GM18873 (cell line): ENCODE data around the gene HCFC1.

Experiments used
- ATAC-seq: cut with Tn5 transposase; IDR thresholded peaks from one replicate; pipeline ENCODE4 v1.9.1; 2021; ENCODE audit warnings: mild to moderate bottlenecking, moderate library complexity, moderate number of reproducible peaks; ENCODE audit not compliant: unreplicated experiment, low FRiP score

The HCFC1 gene

DNA sequence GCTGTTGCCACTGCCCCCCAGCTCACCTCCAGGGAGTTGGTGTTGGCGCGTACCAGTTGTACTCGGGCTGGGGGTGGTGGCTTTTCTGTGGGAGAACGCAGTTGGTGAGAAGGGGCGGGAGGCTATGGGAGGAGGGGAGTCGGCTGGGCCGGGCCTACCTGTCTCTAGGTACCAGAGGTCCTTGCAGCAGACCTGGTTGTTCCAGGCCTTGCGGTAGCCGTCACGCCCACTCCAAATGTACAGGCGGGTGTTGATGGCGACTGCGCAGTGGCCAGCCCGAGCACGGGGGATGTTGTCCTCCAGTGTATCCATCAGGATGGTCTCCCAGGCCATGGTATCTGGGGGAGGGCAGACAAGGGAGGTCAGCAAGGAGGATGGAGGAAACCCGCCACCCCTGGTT lies 11.5 kb downstream of the HCFC1 start:
- no peak for ATAC-seq

DNA sequence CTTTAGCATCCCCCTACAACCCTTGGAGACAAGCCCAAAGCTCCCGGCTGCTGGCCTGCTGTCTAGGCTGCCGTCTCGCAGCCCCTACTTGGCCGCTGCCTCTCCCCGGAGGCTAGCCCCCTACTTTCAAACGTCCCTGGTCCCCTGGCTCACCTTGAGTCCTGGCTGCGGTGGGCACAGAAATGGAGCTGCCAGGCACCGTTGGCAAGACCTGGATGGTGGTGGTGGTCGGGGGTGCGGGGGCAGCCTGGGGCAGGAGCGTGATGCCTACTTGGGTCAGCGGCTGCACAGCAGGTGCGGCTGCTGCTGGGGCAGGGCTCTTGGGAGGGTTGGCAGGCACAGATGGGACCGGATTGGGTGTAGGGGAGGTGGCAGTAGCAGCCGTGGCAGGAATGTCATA lies 12.0 kb downstream of the HCFC1 start:
- no peak for ATAC-seq

DNA sequence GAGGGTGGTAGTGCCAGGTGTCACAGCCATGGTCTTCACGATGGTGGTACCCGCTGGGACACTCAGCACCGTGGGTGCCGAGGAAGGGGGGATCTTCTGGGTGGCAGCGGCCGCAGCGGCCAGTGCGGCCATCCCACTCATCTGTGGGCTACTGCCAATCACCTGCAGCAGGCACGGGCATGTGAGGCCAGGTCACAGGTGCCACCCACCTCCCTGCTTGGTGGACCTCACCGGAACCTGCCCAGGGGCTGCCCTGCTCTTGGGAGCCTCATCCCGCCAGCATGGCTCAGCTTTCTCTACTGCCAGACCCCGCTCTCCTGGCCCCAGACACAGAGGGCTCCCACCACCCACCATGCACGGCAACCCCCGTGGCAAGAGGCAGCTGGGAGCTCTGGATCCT lies 13.0 kb downstream of the HCFC1 start:
- ATAC-seq, result no peak

DNA sequence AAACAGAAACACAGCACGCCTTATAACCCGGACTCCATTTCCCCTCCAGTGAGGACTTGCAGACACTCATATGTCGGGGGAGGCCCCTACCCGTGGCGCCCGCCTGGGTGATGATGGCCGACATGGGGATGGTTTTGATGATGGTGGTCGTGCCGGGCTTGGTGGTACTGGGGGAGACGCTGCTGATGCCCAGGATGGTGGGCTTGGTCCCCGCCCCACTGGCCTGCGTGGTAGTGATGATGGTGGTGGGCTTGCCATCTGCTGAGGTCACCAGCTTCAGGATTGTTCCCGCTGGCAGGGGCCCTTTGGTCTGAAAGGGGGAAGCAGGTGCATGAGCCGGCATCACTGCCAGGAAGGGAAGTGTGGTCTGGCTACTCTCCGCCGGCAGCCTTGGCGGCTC lies 14.4 kb downstream of the HCFC1 start:
- no peak for ATAC-seq

DNA sequence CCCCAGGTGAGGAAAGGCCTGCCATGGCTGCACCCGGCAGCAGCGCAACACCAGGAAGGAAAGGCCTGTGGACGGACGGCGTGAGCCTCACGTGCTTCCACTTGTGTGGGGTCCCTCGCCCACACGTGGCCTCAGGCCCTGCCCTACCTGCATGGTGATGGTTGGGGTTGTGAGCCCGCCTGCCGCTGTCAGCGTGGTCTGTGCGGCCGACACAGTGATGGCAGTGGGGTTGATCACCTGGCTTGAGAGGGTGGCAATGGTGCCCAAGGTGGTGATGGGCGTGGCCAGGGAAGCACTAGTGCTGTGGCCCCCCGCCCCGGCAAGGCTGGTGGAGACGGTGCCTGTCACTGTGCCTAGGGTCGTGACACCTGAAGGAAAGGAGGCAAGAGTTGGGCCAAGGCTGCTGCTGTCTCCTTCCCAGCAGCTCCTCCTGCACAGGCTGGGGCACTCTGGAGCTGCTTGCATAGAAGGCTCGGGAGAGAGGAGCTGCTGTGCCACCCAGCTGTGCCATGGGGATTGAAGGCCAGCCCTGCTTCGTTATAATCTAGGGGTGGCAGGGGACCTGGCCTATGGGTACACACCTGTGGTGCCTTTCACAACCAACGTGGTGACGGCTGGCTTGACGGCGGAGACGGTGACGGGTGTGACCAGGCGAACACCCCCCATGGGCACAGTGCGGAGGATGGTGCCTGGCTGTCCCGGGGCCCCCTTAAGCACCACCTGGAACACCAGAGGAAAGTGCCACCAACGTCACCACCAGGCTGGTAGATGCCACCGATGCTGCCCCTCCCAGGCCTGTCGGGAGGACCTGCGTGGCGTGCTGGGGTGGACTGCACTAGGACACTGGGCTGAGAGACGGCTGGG lies 15.3 kb downstream of the HCFC1 start:
- no peak for ATAC-seq

DNA sequence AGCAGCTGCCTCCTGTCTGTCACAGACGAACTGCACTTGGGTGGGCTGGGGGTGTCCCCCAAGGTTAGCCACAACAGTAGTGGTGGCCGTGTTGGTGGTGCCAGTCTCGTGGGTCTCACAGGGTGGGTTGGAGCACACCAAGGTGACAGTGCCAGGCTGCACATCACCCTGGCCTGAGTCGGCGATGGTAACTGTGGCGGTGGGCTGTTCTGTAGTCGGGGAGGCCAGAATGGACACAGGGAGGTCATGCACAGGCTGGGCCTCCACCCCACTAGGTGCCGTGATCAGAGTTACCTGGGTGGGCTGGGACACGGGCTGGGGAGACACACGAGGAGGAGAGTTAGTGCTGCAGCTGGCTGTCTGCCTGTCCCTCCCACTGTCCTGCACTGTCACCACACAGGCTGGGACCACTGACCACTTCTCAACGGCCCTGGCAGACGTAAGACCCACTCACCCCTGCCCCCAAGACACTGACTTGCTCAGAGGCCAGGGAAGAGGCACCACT lies 16.3 kb downstream of the HCFC1 start:
- ATAC-seq, result no peak

DNA sequence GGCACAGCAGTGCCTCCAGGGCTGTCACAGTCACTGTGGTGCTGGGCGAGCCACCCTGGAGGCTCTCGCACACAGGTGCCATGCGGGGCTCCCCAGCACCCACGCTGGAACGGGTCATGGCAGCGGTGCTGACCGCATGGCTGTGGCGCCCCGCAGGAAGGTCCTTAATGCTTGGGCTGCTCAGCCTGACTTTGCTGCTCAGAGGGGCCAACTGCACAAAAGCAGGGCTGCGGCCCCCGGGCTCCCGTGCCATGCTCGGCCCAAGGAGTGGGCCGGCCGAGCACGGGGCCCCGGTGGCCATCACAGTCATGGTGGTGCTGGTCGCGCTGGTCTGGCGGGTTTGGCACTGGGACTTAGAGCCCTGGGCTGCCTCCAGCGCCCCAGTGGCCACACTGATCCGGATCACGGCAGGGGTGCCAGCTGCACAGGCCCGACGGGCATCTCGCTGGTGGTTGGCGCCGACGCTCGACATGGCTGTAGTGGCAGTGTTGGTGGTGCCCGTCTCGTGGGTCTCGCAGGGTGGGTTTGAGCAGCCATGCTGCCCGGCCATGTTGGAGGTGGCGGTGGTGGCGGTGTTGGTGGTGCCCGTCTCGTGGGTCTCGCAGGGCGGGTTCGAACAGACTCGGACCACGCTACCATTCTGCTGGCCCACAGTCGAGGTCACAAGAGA lies 16.9 kb downstream of the HCFC1 start:
- no peak for ATAC-seq

DNA sequence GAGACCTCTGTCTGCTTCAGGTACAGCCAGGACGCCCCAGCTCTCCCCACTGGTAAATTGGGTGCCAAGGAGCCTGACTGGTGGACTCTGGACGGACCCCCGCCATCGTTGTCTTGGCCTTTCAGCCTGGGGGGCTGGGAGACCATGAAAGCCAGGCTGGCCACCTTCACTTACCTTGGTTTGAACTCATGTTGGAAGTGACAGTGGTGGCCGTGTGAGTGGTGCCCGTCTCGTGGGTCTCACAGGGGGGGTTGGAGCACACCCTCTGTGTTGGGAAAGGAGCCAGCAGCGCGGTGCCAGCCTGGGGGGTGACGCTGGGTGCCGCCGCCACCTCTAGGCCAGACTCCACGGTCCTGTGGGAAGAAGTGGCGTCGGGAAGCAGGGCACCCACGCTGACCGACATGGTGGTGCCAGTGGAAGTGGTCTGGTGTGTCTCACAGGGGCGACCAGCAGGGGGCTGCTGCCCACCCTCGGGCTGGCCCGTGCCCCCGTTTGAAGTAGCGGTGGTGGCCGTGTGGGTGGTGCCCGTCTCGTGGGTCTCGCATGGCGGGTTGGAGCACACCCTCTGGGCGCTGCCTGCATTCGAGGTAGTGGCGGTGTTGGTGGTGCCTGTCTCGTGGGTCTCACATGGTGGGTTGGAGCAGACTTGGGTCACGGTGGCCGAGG lies 17.6 kb downstream of the HCFC1 start:
- ATAC-seq, result no peak

- no peak for ATAC-seq
Measured at GRCh38 chrX:153953342-153953830, 18.2 kb downstream of the HCFC1 start.

GRCh38 chrX:153952373-153953026 lies 19.1 kb downstream of the HCFC1 start:
- no peak for ATAC-seq

GRCh38 chrX:153951683-153952372 lies 19.8 kb downstream of the HCFC1 start:
- ATAC-seq, result no peak

DNA sequence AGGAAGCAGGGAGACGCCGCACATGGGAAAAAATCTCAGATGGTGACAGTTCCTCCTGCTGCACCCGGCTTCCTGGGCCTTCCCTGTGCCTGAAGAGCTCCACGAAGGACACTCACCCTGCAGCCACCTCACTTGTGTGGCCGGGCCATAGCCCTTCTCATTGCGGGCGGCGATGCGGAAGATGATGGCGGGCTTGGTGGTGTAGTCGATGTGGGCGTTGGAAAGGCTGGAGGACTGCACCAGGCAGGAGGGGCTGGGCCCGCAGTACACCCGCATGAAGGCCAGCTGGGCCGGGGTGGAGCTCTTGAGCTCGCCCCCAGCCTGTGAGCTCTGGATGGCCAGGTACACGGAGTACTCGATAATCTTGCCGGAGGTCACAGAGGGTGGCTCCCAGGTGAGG lies 21.5 kb downstream of the HCFC1 start:
- no peak for ATAC-seq

DNA sequence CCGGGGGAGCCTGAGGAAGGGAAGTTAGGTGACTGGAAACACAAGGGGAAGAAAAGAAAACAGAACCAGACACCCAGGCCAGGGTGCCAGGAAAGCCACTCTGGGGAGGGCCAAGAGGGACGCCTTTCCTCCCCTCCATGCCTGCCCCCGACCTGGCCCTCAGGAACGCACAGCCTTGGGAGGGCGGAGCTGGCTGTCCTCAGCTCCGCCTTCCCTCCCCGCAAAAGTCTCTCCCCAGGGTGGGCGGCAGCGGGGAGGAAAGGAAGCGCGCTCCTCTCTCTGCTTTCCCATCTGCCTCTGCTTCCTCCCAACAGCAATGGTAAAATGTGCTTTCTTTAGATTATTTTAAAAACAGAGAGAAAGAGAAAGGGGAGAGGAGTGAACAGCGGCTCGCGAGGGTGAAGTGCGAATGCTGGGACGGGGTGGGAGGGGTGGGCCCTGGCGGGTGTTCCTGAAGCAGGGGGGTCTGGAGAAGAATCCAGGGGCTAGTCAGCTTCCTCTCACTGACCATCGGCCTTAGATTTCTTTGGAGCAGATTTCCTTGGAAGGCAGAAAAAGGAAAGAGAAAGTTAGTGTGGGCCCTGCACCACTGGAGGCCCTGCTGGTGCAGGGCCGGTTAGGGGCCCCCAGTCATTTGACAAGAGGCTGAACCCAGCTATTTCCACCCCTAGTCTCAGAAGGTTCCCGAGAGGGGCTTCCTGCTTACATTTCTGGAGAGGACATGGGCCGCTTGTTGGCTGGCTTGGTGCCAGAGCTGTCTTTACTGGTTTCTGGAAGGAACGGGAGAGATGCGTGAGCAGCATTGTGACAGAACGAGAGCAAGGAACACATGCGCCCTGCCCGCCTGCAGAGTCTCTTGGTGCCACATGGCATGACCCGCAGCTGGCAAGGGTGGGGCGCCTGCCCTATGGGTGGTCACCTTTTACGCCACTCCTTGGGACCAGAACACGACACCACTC lies 22.5 kb downstream of the HCFC1 start:
- no peak for ATAC-seq

DNA sequence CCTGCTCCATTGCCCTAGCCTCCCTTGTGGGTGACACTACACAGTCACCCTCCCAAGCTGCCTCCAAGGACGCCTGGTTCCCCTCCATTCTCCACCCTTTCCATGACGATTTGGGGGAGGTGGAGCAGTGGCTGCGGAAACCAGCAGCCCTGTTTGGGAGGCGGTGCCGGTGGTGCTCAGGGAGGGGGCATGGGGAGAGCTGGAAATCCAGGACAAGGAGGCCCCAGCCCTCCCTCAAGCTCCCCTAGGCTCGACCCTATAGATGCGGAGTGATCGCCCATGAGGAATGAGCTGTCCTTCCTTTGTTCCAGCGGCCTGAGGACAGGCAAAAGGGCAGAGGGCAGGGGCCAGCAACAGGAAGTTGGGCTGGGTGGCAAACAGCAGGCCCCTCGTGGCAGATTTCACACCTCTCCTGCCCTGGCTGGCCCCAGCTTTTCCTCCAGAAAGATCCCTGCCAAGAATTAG lies 23.6 kb downstream of the HCFC1 start:
- ATAC-seq, result no peak

DNA sequence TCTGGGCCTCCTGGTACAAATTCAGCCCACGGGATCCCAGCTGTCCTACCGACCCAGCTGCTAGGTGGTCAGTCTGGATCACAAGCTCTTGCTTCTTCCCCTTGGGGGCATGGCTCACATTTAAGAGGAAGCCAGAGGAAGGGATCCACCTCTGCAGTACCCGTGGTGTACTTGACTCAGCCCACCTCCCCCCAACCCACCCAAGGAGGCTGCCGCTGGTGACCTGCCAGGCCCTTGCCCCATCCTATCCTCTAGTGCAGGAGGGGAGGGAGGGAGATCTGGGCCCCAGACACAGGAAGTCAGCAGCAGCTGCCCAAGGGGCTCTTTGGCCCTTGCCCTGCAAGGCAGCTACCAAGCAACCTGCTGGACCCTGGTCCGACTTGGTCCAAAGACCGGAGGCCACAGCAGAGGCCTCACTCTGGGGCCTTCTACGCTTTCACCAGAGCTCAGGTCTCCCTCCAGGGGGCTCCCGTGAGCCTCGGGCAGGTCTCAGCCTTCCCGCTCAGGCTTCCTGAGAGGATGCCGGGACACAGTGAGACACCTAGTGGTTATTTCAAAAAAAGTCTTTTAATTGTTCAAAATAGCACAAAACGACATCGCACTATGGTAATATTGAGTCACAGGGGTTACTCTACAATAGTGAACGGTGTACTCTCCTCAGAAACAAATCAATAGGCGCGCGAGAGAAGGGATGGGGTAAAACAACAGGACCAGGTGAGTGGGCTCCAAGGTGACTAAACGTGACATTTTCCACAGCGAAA lies 24.4 kb downstream of the HCFC1 start:
- peak; percentile 69 for ATAC-seq

DNA sequence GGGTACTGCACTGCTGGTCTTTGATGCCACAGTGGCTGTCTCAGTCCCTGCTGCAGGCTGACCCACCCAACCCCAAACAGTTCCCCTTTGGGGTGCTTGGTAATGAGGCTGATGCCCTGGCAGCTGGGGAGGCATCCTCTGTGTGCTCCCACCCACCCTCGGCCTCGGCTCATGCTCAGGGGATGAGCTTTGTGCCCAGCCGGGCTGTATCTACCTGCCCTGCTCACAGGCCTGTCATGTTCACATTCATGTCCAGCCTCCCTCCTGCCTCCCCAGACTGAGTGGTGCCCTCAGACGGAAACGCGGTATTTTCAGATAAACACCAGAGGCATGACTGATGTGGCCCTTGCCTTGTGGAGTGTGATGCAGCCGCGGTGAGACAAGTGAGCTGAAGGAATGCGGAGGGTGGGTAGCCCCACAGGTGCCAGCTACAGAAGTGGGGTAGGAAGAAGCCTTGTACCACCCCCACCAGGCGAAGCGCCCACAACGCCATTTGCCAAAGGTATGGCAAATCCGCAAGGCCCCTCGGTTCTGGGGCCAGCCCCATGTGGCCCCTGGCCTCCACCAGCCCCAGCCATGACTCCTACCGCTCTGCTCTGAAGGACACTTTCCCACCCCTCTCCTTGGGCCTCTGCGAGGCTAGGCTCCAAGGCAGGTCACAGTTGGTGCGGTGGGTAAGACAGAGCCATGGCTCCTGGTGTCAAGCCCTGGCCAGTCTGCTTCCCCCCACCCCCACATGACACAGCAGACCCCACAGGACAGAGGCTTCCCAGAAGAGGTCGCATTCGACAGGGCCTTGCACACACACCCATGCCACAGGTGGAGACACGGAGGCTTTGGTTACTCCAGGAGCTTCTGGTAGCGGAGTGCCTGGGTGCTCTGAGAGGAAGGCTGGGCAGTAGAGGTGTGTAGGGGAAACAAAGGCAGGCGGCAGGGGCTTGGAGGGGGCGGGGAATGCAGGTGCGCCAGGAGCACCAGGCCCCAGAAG lies 25.4 kb downstream of the HCFC1 start:
- no peak for ATAC-seq

GRCh38 chrX:153944800-153945150 lies 26.8 kb downstream of the HCFC1 start:
- ATAC-seq, result no peak
